Stromal cell of bone marrow (primary cell): Measurements from ENCODE around the gene RERE.

Source experiments
- DNase-seq: peaks from one replicate; pipeline ENCODE4 v3.0.0-alpha.2; 2012; ENCODE audit warnings: low read depth

RERE gene

DNA sequence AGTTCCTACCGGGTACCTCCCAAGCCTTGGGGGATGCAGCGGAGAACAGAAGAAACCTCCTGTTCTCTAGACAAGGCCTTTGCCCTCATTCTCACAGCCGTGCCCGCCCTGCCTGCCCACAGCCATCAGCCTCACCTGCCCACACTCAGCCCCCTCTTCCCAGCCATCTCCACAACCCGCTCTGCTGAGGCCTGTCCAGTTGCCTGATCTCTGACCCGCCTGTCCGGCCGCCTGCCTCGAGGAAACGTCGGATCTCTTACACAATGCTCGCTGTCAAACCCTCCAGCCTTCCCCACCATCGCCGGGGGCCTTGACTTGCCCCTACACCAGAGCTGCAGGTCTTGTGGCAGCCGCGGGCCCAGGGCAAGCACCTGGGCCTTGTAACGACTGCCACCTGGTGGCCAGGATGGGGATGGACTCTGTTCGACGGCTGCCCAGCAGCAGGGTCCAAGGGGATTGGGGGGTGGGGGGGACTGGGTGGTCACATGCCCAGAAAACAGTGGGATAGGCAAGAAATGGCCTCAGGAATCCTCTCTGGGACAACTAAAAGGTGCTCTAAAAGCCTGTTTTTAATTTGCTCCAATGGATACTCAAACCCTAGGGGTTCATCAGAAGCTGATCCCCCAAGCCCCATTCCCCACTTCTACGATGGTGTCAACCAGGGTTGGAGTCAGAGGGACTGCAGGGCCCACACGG lies 468.5 kb downstream of the RERE start:
- DNase-seq: no peak

DNA sequence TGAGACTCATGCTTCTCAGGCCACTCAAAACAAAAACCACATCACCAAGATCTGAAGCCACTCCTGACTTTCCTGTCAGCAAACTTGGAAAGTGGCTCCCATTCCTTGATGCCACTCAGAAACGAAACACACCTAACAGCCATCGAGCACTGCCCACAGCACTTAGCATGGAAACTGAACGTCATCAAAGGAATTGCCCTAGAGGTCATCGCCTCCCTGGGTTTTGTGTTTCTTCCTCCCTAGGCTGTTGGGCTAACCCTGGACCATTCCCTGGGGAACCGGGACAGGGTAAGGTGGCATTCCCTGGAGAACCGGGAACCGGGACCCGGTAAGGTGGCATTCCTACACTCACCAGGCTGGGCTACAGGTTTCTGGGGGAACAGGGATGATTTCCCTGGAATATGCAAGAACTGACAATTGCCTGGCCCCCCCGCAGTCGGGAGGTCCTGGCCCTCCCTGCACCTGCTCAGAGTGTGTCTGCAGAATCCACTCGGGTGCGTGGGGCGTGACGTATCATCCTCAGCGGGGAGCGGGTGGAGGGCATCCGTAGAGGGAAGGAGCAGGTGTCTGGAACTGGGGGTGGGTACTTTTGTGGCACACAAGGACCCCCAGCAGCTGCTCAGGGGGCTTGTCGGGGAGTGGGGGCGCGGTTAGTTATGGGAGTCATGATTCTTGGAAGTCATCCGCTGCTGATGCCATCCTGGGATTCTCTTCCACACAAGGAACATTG lies 469.2 kb downstream of the RERE start:
- no peak for DNase-seq

DNA sequence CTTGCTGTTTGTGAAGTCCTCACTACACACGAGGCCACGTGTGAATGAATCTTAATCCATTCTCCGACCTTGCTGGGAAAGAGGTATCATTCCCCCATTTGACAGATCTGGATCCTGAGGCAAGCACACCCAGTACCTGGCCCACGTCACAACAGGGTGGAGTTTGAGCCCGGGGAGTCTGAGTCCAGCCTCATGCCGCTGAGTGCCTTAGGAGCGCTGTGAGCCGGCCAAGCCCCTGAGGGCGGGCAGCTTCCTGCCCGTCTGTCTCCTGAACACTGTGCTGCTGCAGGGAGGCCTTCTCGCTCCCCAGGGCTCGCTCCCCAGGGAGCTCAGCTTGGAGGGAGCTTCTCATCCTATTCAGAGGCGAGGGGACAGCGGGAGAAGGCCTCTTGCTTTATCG lies 469.8 kb downstream of the RERE start:
- no peak for DNase-seq

DNA sequence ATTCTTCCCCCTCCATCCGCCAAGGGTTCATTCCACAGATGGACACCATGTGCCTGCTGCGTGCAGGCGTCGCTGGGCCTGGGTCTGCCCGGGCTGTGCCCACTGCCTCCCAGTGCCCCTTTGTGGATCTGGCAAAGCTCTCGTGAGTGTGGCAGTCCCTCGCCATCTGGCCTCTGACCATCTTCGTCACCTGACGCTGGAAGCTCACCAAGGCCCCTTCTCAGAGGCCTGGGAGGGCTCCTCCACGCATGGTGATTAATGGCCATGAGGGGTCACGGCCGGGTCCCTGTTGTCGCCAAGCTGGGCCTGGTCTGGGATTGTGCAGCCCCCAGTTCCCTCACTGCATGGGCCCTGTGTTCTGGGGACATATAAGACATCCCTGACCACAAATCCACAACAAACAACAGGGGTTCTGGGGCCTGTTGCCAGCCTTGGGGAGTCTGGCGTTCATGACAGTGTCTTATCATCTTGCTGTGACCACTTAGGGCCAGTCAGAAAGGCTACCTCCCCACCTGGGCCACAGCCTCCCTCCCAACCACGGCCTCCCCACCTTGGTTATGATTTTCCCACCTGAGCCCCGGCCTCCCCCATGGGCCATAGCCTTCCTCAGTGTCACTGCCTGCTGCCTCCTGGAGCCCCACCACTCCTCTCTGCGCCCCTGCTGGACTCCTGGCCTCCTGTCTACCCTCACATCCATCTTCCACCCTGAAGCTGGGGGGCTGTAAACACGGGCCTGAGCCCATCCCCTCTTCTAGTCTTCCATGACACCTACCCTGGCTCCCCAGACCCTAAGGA lies 471.6 kb downstream of the RERE start:
- no peak for DNase-seq

DNA sequence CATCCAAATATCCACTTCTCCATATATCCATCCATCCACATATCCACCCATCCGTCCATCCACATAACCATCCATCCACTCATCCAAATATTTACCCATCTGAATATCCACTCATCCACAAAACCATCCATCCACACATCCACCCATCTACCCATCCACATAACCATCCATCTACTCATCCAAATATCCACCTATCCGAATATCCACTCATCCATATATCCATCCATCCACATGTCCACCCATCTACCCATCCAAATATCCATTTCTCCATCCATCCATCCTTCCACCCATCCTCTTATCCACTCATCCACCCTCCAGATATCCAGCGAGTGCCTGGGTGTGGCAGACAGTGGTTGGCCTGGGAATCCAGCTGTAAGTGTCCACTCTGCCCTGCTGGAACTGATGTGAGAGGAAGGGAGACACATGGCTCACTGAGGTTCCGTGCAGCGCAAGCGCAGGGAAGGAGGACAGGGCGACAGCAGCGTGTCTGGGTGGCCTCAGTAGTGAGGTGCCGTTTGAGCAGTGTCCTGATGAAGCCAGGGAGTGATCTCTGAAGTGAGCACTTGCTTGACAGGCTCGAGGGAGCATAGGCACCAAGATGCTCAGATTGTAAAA lies 472.4 kb downstream of the RERE start:
- no peak for DNase-seq

DNA sequence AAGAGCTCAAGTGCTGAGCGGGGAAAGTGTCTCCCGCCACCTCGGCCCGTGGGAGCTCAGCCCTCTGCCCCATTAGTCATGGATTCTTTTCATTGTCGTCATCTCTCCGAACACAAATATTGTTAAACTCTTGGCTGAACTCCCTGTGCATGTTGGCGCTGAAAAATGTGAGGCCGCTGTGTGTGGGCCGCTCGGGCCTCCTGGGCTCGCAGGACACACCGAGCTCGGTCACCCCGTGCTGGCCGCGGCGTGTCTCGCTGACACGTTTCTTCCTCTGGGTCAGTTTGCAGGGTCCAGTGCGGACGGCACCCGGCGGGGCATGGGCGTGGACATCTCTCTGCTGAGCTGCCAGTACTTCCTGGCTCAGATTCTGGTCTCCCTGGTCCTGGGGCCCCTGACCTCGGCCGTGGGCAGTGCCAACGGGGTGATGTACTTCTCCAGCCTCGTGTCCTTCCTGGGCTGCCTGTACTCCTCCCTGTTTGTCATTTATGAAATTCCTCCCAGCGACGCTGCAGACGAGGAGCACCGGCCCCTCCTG lies 473.9 kb downstream of the RERE start:
- peak; percentile 80 for DNase-seq

DNA sequence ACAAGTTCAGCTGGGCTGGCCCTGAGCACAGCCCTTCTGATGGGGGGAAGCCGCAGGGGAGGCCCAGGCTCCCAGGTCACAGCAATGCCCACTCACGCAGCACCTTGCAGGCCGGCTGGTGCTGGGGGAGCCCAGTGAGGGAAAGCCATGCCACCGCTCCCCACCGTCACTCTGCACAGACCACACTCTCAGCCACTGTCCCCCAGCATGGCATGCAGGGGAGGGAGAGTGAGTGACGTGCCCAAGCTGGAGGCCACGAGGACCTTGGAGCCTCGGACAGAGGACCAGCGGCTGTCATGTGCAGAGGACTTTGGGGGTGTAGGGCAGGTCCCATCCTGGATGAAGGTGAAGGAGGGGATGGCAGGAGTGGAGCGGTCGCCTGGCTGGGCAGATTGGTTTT lies 474.4 kb downstream of the RERE start:
- DNase-seq: no peak

DNA sequence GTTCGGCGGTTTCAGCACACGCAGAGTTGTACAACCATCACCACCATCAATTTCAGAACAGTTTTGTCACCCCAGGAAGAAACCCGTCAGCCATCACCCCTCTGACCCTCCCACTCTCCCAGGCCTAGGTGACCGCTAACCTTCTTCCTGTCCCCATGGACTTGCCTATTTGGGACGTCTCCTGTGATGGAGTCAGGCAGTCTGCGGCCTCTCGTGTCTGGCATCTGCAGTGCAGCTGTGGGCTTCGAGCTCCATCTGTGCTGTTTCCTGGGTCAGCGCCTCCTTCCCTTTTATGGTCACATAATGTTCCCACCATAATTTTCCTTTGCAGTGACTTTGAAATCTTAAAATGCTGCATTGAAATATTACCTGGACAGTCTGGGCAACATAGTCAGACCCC lies 475.1 kb downstream of the RERE start:
- no peak for DNase-seq

DNA sequence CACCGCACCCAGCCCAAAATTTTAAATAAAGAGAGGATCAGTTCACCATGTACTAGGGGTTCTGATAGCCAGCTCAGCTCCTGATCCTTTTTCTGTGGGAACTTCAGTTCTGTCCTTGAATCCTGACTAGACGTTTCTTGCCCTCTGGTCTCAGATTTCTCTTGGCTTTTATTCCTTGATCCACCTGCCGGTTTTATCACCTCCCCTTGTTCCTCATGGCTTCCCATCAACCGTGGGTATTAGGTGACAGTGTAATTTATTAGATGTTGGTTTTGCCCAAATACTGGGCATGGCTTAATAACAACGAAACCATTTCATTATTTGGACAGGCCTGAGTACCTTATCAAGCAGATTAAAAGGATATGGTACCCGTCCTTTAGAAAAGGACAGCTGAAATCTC lies 477.0 kb downstream of the RERE start:
- DNase-seq: no peak

DNA sequence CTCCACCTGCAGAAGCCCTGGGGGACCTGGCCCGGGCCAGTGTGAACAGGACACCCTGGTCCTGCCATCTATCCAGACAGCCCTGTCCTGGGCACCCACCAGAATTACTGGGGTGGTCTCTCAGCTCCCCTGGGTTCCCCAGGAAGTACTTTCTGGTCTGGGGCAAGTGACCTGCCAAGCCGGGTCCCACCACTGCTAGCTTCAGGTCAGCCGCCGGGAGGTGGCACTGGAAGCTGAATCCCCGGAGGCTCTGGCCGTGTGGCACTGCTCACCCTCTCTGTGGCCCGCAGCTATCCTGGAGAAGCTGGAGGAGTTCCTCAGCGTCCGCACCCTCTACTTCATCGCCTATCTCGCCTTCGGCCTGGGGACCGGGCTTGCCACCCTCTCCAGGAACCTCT lies 478.2 kb downstream of the RERE start:
- no peak for DNase-seq

DNA sequence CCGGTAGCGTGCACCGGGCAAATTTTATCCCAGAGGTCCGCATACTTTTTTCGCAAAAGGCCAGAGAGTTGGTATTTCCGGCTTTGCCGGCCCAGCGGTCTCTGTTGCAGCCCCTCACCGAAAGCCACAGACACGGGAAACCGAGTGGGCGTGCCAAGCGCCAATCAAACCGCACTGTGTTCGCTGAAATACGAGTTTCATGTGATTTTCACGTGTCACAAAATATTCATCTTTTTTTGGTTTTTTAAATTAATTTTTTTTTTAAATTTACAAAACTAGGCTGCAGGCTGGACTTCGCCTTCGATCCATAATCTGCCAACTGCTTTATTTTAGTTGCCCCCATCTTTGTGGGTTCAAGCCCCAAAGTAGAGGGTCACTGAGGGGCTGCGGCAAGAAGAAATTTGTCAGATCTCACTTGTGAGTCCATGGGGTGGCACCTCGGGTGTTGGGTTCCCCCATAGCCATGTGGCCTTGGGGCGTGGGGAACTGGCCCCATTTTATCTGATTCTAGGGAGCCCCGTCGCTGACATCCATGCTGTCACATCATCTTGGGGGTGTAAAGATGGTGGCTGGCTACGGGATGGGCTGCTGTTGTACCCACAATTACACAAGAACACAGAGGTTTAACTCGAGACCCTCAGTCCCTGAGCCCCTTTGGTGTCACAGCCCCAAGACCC lies 478.8 kb downstream of the RERE start:
- DNase-seq: no peak

DNA sequence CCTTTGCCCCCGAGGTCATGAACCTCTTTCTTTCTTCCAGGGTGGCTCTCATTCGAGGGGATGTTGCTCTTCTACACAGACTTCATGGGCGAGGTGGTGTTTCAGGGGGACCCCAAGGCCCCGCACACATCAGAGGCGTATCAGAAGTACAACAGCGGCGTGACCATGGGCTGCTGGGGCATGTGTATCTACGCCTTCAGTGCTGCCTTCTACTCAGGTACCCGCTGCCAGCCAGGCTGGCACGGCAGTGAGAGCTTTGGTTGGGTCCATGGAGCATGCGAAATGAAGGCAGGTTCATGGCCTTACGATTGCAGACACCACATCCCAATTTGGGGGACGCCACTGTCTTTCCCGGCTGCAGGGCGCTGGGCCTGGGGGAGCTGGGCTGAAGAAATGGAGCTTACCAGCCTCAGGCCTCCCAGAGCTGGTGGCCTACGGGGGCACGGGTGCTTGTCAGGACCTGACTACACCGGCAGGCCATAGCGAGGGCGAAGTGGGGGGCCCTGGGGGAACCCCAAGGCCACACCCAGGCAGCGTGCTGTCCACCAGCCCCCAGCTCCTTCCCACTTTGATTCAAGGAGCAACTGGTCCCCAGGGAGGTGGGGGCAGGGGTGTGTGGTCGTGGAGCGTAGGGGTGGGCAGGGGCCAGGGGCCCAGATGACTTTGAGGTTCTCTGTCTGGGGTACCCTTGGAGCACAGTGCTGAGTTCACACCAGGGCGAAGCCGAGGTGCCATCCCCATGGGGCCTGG lies 479.5 kb downstream of the RERE start:
- no peak for DNase-seq

DNA sequence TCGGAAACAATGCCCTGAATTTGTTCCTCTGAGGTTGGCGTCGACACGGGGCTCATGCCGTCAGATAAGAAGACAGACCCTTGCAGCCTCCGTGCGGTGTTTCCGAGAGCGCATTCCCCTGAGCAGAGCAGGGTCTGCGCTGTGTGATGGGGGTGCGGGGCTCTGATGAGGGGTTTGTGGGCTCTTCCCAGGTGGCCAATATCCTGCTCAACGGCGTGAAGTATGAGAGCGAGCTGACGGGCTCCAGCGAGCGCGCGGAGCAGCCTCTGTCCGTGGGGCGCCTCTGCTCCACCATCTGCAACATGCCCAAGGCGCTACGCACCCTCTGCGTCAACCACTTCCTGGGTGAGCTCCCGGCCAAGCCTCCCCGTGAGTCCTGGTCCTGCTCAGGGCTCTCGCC lies 482.2 kb downstream of the RERE start:
- DNase-seq: no peak

DNA sequence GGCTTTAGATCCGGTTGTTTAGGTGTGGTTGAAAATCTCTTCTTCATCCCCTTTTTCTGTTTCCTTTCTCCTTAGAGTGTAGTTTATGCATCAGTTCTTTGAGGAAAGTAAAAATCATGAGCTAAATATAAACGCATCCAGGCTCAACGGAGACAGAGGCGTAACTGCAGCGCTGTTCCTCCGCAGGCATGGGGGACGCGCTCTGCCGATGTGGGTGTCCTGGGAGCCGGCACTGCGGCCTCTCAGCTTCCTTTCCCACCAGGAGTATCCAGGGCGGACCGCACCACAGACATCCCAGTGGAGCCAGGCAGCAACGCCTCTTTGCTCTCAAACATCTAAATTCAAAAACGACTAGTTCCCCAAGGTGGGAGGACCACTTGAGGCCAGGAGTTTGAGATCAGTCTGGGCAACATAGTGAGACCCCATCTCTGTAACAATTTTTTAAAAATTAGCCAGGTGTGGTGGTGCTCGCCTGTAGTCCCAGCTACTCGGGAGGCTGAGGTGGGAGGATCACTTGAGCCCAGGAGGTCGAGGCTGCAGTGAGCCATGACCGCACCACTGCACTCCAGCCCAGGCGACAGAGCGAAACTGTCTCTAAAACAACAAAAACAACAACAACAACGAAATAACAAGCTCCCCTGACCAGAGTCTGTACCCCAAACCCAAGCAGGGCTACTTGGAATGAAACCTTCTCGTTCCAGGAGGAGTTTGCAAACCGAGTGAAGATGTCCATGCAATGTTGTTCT lies 483.2 kb downstream of the RERE start:
- no peak for DNase-seq

DNA sequence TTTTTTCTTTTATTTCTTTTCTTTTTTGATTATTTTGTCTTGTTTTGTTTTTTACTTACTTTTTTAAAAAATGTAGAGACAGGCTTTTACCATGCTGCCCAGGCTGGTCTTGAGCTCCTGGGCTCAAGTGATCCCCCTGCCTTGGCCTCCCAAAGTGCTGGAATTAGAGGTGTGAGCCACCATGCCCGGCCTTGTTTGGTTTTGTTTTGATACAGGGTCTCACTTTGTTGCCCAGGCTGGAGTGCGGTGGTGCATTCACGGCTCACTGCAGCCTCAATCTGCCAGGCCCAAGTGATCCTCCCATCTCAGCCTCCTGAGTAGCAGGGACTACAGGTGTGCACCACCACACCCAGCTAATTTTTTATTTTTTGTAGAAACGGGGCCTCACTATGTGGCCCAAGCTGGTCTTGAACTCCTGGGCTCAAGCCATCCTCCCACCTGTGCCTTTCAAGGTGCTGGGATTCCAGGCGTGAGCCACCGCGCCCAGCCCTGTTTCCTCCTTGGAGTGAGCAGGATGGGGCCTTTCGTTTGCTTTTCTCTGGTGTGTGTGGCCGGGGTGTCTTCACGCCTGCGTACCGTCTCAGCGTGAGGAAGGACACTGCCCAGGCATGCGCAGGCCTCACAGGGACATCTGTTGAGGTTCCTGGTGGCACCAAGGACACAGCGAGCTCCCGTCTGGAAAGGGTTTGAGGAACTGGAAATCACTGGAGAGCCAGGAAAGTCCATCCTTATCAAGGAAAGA lies 484.0 kb downstream of the RERE start:
- DNase-seq: no peak

DNA sequence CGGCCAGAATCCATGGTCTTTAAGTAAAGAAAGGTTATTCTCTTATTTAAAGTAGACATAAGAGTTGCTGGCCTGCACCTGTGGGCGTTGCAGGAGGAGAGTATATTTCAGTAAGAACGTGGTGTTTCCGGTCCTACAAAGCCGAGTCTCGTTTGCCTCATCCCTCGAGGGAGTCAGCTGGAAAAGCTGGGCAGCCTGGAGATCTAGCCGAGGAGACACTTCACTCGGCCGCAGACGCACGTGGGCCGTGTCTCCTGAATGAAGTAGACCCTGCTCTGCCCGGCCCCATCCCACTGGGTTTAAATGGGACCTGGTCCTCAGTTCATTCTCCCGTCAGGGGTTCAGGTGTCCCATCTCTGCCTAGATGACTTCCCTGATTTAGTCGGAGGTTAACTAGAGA lies 484.6 kb downstream of the RERE start:
- no peak for DNase-seq

DNA sequence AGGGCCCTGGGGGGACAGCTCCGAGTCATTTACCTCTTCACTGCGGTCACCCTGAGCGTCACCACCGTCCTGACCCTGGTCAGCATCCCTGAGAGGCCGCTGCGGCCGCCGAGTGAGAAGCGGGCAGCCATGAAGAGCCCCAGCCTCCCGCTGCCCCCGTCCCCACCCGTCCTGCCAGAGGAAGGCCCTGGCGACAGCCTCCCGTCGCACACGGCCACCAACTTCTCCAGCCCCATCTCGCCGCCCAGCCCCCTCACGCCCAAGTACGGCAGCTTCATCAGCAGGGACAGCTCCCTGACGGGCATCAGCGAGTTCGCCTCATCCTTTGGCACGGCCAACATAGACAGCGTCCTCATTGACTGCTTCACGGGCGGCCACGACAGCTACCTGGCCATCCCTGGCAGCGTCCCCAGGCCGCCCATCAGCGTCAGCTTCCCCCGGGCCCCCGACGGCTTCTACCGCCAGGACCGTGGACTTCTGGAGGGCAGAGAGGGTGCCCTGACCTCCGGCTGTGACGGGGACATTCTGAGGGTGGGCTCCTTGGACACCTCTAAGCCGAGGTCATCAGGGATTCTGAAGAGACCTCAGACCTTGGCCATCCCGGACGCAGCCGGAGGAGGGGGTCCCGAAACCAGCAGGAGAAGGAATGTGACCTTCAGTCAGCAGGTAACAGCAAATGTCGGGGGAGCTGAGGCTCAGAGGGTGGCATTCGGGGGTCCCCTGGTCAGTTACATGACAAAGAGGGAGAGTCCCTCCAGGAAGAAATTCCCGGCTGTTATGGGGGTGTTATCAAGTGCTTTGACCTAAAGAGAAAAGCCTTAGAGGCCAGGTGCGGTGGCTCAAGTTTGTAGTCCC lies 486.9 kb downstream of the RERE start:
- no peak for DNase-seq

DNA sequence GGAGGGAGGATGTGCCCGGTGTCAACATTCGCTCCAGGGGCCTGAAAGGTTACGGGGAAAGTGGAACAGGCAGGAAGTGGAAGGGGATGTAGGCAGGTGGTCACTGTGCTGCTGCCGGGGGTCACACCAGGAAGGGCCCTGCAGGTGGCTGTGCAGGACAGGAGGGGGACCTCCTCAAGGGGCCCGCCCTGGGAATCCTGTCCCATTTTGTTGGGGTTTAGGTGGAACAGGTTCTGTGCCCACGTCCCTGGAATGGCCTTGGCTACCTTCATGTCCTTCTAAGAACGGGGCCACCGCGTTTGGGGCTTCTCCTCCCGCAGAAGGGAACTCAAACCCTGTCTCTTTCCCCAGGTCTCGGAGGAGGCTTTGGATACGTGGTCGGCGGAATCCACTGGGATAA lies 487.6 kb downstream of the RERE start:
- no peak for DNase-seq

DNA sequence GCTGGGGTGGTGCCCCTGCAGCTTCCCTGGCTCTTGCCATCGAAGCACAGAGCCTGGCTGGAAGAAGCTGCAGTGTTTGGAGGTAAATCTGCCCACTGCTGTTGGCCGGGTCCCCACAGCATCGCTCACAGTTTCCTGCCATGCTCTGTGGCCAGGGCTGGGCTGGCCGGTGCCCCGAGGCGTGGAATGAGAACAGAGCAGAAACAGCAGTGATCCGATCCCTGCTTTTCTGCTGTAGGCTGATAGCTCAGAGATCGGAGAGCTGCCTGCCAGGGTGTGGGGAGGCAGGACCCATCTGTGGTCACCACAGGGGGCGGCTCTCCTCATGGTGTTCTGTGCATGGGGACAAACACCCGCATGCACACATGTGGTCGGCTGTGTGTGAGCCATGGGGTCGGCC lies 488.0 kb downstream of the RERE start:
- DNase-seq: no peak
